HL-60 (cell line): ENCODE results near the gene PWWP2B.

Experiments used
- DNase-seq, 2 experiments: peaks; one replicate each; pipeline ENCODE4 v3.0.0-alpha.2; 2010 to 2020; ENCODE audit warnings: low read depth in 1 of 2, low spot score in 1 of 2
- H3K27ac ChIP-seq: fragments of 250-450 bp; sonication (Bioruptor Pico); replicated peaks from 2 replicates; pipeline ENCODE4 v1.5.1; 2020; ENCODE audit warnings: mild to moderate bottlenecking, moderate library complexity
- H3K27me3 ChIP-seq: fragments of 250-450 bp; sonication (Bioruptor Pico); 2 replicates; pipeline ENCODE4 v1.5.1; 2021; ENCODE audit warnings: mild to moderate bottlenecking, moderate library complexity; ENCODE audit not compliant: insufficient read depth, poor library complexity, severe bottlenecking
- H3K4me3 ChIP-seq: replicated peaks from 2 replicates; pipeline ENCODE4 v1.5.1; 2011; ENCODE audit warnings: mild to moderate bottlenecking, control low read depth, low read length; ENCODE audit not compliant: insufficient read depth
- CTCF ChIP-seq: IDR thresholded peaks from one replicate; pipeline ENCODE4 v1.5.1; 2011; ENCODE audit warnings: low read length, control low read depth, inconsistent platforms; ENCODE audit not compliant: insufficient read depth
- GABPA ChIP-seq: IDR thresholded peaks from 2 replicates; pipeline ENCODE4 v1.6.1; 2012; ENCODE audit warnings: low read depth
- POLR2AphosphoS5 ChIP-seq: IDR thresholded peaks from 2 replicates; pipeline ENCODE4 v1.6.1; 2012; ENCODE audit warnings: low read depth
- SPI1 ChIP-seq: IDR thresholded peaks from 2 replicates; pipeline ENCODE4 v1.6.1; 2012; ENCODE audit warnings: low read depth, mild to moderate bottlenecking, borderline replicate concordance
- TF ChIP-seq, protein P1 (sequence below): IDR thresholded peaks from 2 replicates; pipeline ENCODE4 v1.6.1; 2012; ENCODE audit warnings: low read depth; ENCODE audit not compliant: insufficient replicate concordance

Gene PWWP2B

GRCh38 chr10:132420469-132420980, 23.5 kb downstream of the PWWP2B start:
- Histone ChIP-seq H3K4me3 (peak overlapping the region; percentile 27), H3K27ac (peak overlapping the region; percentile 97), H3K27me3 (no peaks in the 10 kb centered on the region)
- peak; percentile 81 to 83 for DNase-seq
- peak; percentile 95 for TF ChIP-seq SPI1
- TF ChIP-seq, protein P1, sequence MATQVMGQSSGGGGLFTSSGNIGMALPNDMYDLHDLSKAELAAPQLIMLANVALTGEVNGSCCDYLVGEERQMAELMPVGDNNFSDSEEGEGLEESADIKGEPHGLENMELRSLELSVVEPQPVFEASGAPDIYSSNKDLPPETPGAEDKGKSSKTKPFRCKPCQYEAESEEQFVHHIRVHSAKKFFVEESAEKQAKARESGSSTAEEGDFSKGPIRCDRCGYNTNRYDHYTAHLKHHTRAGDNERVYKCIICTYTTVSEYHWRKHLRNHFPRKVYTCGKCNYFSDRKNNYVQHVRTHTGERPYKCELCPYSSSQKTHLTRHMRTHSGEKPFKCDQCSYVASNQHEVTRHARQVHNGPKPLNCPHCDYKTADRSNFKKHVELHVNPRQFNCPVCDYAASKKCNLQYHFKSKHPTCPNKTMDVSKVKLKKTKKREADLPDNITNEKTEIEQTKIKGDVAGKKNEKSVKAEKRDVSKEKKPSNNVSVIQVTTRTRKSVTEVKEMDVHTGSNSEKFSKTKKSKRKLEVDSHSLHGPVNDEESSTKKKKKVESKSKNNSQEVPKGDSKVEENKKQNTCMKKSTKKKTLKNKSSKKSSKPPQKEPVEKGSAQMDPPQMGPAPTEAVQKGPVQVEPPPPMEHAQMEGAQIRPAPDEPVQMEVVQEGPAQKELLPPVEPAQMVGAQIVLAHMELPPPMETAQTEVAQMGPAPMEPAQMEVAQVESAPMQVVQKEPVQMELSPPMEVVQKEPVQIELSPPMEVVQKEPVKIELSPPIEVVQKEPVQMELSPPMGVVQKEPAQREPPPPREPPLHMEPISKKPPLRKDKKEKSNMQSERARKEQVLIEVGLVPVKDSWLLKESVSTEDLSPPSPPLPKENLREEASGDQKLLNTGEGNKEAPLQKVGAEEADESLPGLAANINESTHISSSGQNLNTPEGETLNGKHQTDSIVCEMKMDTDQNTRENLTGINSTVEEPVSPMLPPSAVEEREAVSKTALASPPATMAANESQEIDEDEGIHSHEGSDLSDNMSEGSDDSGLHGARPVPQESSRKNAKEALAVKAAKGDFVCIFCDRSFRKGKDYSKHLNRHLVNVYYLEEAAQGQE: no peak
- no peak for TF ChIP-seq CTCF
- TF ChIP-seq GABPA: no peak

GRCh38 chr10:132420981-132421846, 24.2 kb downstream of the PWWP2B start:
- peak overlapping the region; percentile 97 for H3K27ac ChIP-seq
- peak overlapping the region; percentile 27 for H3K4me3 ChIP-seq
- peak; percentile 48; the same call in 1 of the 2 replicates for TF ChIP-seq POLR2AphosphoS5
- no peak for TF ChIP-seq SPI1
- no peaks in the 10 kb centered on the region for H3K27me3 ChIP-seq
- peak; percentile 77 to 91 for DNase-seq

DNA sequence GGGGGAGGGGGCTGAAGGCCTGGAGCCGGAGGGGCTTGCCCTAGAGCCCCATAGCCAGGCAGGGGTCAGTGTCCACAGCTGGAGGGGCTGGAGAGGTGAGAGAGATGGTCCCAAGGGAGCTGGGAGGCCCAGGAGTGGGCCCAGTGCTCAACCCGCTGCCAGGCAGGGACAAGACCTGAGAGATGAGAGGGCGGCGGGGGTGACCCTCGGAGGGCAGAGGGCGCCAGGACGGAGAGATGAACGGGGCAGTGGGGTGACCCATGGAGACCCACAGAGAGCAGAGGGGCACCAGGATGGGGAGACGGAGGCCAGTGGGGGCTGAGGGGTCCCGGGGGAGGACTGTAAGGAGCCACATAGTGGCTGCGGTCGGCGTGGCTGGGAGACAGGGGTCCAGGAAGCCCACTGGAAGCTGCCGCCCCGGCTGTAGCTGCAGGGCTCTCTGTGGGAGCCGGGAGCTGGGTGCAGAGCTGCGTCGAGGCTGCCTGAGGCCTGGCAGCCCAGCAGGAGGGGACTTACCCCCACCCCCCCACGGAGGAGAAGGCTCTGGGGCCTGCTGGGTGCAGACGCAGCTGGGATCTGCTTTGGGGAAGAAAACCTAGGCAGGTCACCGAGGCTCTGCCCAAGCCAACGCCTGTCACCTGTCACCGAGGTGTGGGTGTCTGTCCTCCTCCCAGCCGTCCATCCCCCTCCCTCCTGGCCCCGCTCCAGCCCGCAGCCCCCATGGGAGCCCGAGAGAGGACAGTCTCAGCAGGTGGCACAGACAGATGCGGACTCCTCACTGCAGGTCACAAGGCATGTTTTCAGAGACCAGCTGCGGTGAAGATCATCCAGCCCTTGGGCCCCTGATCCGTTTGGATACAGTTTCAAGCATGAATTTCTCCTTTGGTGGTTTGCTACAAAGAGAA, 25.1 kb downstream of the PWWP2B start:
- Histone ChIP-seq H3K4me3 (peak overlapping the region; percentile 27), H3K27me3 (no peaks in the 10 kb centered on the region), H3K27ac (peak overlapping the region; percentile 97)
- DNase-seq: peak; percentile 48 to 78
- TF ChIP-seq CTCF: no peak
- no peak for TF ChIP-seq SPI1
- peak; percentile 38; the same call in 1 of the 2 replicates for TF ChIP-seq POLR2AphosphoS5
- TF ChIP-seq GABPA: no peak

- peak; percentile 60 to 84 for DNase-seq
- peak overlapping the region; percentile 97 for H3K27ac ChIP-seq
- no peaks in the 10 kb centered on the region for H3K27me3 ChIP-seq
- TF ChIP-seq, protein P1: no peak
- TF ChIP-seq POLR2AphosphoS5: peak; percentile 58; the same call in 1 of the 2 replicates
- TF ChIP-seq SPI1: peak; percentile 88; the same call in 1 of the 2 replicates
- TF ChIP-seq CTCF: no peak
- no peak for TF ChIP-seq GABPA
- H3K4me3 ChIP-seq: no peak overlapping the region
Observed at GRCh38 chr10:132422903-132423825, 26.2 kb downstream of the PWWP2B start.
